ENCODE results near the gene IFIH1.

The IFIH1 gene

DNA sequence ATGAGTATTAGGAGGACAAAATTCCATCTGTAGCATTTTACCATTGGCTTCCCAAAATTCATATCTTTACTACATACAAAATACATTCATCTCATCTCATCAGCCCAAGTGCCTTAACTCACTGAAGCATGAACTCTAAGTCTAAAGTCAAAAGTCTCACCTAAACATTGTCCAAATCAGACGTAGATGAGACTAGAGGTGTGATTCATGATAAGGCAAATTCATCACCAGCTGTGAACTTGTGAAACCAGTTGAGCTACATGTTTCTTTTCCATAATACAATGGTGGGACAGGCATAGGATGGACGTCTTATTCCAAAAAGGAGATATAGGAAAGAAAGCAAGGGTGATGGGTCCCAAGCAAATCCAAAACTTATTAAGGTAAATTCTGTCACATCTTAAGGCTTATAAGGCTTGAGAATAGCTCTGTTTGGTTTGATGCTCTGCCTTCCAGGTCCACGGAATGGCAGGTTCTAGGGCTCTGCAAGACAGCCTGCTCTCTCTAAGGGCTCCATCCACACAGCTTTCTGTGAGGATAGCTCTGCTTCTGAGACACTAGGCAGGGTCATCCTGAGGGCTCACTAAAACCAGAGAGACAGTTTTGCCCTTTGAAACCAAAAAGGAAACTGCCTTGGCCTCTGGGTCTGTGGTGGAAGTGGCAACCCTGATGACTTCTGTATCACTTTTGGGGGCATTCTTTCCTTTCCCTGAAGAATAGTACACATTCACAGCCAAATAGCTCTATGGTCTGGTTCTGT, 9.6 kb downstream of the IFIH1 start:
- no peak for DNase-seq

DNA sequence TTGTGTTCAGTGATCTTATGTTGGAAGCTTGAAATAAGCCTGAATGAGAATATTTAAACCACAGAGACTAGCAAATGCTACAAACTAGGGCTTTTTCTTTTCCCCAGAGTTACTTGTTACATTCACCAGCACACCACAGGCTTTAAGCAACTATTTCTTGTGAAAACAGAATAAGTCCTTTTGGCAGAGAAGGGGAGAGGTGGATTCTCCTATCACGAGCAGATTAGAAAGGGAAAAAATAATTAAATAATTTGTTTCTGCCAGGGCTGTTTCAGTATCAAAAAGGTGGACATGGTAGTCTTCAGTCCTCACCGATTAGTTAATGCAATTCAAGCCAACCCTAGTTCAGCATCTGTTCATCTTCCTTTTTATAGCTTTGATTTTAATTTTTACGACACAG, 12.6 kb downstream of the IFIH1 start:
- DNase-seq = no peak

DNA sequence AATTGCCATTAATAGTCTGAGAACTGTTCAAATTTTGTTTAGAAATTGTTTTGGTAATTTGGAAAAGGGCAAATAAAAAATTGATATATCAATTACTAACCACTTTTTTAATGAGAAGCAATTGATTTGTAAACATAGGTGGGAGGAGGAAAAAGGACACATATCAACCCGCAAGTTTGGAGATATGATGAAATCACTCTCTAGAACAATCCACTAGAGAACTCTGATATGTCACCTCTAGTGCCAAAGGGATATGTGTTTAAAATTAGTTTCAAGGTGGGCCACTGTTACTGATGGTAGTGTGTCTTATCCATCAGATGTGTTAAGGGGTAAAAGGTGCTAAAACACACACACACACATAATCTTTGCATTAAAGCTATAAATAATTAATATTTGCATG, 16.6 kb downstream of the IFIH1 start:
- no peak for DNase-seq

DNA sequence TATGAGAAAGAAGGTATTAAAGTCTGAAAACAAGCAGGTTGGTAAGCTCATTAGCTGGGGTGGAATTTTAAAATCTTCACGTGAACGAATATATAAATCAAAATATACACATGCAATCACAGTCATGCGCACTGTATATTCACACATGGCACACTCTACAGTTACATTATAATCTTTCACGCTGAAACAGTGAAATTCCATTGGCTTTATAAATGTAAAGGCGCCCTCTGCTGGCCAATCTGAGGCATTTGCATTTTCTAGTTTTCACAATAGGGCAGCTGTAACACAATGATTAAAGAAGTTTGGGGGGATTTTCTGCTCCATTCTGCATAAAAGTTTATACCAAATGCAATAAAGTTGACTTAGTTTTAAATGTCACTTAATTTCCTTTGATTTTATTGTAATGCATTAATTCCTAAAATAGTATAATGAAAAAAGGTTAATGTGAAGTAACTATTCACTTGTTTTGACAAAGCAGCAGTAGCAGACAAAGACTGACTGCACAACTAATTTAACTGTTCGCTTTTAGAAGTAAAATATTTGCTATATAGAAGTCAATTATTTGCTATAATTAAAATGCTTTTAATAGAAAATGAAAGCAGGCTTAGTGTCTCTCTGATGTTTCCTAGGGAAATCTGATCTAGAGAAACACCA, 17.2 kb downstream of the IFIH1 start:
- DNase-seq = peak; percentile 41

DNA sequence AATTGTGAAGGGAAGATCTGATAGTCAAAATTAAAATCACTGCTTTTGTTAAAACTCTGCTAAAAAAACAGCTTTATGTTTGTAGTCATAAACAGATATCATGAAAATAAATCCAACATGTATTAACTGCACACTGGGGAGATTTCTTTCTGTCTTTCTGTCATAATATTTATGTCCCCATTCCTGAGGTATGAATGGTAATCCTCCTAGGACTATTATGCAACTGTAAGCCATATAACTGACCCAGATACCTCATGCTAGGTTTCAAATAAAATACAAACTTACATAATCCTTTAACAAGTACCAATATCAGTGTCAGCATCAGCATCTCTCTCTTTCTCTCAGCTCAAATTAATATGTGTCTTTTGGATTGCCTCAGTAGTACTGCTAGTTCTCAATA, 18.2 kb downstream of the IFIH1 start:
- DNase-seq = no peak

DNA sequence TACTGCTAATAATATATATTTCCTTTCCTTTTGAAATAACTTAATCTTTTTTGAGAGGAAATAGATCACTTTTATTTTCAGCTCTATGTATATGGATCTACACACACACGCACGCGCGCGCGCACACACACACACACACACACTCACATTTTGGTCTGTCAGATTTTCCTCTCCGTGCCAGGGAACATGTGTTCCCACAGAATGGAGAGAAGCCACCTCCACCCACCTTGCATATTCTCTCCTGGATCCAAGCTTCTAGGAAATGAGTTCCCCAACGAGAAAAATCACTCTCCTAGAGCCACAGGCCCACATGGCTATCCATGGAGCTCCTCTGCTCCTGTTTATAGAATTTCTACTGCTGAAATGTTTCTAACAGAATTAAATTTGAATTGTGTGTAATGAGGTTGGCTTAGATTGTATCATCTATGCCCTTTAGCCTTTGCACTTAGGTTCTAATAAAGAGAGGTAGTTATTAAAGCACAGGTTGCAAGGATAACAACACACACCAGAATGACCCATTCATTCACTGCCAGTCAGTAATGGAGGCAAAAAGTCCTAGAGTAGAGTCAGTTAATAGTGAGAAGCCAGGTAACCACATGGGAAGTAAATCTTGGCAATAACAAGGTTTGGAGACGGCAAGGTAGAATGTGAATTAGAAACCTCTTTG, 19.7 kb downstream of the IFIH1 start:
- no peak for DNase-seq

DNA sequence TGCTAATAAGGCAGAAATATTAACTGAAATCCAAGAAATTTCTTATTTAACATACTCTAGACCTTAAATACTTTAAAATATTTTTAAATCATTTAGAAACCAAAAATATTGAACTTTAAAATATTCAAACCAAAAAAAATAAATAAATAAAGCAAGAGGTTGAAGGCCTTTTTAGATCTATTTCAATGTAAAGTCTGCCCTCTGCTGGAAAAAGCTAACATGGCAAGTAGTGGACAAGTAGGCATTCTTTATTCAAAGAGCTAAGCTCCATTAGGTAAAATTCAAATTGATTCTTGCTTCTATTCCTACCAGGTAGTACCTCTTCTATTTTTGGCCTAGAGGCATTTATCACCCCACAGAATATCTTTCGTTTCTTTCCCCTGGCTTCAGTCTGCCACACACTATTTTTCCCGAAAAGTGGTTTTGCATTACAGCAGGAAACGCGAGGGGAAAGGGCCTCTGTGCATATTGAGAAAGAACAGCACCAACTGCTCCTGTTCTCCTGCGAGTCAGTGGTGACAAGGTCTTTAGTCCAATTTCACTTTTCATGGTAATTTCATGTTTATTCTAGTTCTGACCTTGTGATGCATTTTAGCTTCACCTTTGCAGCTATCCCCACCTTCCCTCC, 20.4 kb downstream of the IFIH1 start:
- peak; percentile 4 for DNase-seq

DNA sequence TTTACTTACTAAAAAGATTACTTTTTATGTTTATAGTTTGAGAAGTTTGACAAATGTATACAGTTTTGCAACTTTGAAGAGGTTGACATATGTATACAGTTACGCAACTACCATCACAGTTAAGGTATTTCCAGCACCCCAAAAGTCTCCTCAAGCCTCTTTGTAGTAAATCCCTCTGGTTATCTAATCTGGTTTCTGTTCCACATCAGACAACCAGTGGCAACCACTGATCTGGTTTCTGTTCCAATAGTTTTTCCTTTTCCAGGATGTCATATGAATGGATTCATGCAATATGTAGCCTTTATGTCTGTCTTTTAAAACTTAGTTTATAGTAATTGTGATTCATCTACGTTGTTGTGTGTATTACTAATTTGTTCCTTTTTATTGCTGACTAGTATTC, 23.5 kb downstream of the IFIH1 start:
- no peak for DNase-seq

DNA sequence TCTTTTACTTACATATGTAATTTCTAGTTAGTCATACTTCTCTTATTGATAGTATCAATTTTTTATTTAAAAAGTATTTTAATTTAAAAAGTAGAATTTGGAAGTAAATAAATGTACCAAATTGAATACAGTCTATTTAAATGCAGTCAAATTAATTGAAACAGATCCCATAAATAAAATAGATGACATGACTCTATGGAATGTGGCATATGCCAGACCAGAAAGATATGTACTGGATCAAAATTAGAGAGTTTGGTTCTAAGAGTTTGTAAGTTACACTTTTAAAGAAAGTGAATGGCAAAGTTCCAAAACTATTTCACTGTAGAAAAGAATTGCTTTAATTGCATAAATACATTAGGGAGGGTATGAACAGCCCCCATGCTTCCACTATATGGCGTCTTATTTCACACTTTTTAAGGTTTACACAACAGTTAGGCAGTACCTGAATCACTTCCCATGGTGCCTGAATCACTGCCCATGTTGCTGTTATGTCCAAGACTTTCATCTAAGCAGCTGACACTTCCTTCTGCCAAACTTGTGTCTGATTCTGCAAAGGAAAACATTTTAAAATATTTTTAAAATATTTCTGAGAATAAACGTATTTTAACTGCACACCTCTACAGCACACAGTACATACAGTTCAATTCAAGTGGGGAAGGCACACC, 25.2 kb downstream of the IFIH1 start:
- DNase-seq = no peak

DNA sequence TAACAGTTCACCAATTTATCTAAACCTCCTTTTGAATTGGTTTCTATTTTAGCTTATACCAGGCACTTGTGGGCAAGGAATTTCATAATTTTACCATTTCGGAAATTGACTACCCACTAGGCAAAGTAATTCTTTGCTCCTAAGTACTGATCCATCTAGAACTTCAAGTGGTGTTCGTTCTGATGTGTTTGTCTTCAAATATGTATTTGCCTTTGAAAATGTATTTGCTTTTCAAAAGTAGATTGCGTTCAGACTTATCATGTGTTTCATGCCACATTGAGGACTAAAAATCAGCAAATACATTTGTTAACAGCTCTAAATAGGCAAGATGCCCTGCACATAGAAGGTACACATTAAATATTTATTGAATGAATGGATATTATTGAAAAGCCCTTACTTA, 26.7 kb downstream of the IFIH1 start:
- no peak for DNase-seq

DNA sequence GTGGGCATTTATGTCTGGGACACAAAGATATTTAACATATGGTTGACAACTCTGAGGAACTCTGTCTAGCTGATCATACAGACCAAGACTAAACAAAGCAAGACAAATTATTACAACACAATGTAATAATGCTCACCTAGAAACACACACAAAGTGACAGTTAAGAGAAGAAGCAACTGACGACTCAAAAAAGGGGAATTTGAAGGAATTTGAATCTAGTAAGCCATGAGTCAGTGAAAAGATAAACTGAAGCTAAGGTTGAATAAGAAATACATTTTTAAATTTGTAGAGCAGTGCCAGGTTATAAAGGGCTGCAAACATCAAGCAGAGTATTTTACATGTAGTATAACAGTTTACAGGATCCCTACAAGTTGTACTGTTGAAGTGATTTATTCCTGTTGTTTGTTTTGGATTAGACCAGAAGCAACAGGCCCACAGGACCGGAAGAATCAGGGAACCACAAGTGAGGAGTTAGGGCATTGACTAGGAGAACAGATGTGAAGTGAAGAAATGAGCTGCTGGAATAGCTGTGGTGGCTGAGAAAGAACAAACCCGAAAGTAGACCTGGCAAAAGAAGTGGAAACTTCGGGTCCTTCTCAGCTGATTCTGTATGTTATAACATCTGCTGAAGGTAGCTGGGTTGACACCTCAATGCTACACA, 35.6 kb downstream of the IFIH1 start:
- no peak for DNase-seq

DNA sequence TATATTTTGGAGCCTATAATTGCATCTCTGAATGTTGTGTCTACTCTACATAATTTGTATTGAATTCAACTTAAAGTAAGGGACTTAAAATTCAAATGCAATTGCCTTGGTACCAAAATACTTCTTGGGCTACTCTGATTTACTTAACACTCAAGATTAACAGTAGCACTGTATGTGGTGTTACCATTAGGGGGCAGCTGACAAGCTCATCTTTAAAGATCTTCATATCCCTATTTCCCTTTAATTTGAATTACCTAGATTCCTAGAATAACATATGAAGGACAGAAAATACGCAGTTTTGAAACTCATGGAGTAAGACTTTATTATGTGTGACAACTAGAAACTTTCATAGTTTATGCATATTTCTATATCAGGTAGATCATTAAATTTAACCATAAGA, 37.8 kb downstream of the IFIH1 start:
- no peak for DNase-seq

DNA sequence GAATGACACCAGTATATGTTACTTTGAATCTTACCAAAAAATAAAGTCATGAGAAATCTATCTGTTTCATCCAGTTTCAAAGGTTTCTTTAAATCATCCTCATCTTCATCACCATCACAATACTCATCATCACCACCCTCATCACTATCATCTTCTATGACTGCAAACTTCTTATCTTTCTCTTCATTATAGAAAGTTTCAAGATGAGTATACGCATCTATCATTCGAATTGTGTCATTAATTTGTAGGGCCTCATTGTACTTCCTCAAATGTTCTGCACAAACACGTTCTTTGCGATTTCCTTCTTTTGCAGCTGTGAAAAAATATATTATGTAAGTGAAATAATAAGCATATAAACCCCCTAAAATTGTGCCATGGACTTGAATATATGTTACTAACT, 41.1 kb downstream of the IFIH1 start:
- DNase-seq = no peak

DNA sequence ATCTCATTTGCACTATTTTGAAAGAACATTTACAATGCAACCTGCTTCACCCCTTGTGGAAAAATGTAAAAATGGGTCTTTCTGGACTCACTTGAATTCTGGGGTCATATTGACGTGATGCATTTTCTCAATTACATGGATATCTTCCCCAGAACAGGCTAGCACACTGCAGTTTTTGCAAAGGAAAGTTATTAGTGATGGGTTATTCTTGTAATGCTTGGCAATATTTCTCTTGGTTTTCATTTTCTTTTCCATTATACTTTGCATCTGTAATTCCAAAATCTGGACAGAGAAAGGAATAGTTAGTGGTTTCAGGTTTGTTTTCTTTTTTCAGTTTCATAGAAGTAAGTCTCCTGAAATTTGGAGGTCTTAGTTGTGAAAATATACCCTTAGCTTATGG, 50.5 kb downstream of the IFIH1 start:
- no peak for DNase-seq

DNA sequence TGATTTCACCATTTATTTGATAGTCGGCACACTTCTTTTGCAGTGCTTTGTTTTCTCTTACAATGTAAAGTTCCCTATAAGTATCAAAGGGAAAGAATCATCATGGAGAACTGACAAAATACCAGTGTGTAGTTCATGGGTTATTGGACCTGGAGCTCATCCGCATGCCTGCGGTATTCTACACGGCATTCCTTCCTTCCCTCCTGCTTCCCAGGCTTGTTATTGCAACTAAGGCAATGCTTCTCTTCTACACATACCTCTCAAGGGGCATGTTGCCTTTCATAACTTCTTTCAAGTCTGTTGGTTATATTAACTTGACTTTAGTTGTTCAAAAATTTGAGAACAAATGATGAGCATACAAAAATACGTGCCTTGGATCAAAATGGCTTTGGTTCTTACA, 51.0 kb downstream of the IFIH1 start:
- no peak for DNase-seq

DNA sequence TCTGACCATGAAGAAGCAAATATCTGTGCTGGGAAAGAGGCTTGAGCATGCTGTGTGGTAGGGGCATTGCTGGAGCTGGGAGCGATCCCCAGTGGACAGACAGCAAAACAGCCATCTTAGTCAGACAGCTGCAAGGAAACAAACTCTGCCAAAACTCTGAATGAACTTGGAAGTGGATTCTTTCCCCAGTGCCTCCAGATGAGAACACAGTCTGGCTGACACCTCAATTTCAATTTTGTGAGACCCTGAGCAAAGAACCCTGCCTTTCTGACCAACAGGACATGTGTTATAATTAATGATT, 52.1 kb downstream of the IFIH1 start:
- no peak for DNase-seq

DNA sequence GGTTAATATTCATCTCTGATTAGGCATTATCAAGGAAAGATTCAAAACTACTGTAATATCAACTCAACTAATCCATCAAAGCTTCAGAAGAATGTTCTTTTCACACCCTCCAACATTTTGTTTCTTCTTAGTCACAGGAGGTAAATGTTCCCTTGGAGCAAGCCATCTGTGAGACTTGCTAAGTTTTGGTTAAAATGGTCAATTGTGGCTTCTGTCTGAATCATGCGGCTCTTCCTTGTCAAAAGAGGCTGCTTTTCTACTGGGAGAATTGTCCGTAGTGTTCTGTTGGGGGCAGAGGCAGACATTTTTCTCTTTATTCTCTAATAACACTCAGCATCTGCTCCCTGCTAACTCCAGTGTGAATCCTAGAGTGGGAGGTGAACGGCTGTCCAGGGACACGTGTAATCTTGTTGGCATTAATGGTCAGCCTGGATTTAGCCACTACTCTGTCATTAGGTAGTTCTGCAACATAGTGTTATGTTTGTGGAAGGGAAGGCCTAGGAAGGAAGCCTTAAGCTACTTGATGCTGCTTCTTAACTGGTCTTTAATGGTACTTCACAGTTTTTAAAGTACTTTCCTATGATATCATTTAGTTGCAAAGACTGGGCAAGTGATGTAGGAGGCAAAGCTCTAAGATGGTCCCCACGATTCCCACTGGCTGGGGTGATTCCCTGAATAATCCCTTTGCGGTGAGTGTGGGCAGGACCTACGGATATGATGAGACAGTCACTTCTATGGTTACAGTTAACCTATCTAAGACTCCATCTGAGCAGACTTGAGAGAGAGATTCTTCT, 52.6 kb downstream of the IFIH1 start:
- no peak for DNase-seq

DNA sequence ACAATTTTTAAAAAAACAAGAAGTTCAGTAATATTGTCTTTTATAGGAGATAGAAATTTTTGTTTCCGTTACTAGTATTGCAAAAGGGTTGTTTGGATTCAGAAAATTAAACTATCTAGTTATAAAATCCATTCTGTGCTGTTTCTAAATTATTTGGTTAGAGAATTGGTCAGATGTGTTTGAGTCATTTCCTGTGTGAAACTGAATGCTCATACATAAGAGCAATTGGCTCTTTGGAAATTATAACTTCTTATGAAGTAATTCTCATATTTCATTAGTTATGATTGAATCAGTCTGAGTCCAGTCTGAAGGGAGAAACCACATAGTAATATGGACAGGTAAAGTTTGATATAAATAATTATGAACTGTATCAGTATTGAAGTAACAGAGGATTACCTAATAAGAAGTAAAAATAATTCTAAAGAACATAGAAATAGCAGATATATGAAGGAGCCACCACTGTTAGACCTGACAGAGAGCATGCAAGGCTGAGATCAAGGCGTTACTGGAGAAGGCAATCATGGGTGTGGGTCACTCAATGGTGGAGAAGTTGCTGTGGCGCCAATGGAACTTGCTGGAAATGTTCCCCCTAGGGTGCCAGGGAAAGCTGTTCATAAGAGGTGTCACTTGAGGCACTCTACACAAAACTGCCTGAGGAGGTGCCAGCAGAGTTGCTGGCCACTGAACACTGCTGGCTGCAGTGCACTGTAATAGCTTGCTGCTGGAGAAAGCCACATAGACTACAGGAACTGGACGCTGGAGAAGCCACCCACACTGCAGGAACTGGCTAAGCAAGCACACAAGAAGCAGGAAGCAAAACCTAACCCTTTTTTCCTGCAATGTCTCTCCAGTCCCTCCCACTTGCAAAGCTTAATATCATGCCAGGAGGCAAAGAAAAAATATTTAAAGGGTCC, 57.2 kb downstream of the IFIH1 start:
- DNase-seq = no peak

DNA sequence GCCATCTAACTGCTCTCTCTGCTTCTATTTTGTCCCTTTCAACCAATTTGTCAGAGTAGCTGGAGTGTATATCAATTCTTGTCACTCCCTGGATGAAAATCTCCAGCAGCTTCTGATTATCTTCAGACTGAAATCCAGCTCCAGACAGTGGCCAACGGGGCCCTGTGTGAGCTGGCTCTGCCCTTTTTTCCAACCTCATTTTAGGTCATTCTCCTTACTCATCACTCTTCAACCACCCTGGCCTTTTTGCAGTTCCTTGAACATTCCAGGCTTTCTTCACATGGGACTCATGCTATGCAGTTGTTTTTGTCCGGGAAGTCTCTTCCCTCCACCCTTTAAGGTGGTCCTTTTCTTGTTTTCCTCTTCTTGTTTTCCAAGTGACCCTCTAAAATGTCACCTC, 59.8 kb downstream of the IFIH1 start:
- DNase-seq = no peak

DNA sequence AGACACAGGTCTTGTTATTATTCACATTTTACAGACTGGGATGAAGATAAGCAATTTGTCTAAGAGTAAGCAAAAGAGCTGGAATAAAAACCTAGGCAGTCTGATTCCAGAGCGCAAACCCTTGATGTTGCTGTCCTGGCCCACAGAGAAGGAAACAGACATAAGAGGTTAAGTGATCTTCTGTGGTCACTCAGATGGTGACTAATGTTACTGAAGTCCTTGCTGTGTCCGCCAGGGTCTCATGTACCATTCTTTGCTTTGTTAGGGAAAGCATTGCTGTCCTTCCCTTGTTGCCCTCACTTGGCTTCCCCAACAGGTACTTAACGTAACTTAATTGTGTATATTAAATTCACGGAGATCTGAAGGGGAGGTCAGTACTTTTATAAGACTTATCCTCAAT, 60.3 kb downstream of the IFIH1 start:
- no peak for DNase-seq

DNA sequence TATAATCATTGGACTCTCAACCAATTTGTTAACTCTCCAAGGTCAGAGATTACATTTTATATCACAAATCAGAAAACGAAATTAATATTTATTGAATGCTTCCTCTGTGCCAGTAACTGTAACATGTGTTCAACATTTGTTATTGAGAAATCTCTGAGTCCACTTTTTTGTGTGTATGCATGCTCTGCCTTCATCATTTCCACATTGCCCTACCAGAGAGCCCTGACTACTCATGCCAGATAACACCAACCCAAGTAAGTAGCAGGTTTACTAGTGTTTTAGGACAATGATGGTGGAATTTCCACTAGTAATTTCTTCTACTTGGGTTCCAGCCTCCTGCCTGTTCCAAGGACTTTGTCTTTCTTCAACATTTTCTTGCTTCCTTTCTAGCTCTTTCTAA, 61.1 kb downstream of the IFIH1 start:
- no peak for DNase-seq
